Stromal cell of bone marrow (primary cell): Measurements from ENCODE around the gene SAV1.

ENCODE experiments used
- DNase-seq: peaks from one replicate; pipeline ENCODE4 v3.0.0-alpha.2; 2012; ENCODE audit warnings: low read depth

Gene SAV1

GRCh38 chr14:50607181-50607580 is 60.9 kb downstream of the SAV1 start:
- DNase-seq = peak; percentile 71

DNA sequence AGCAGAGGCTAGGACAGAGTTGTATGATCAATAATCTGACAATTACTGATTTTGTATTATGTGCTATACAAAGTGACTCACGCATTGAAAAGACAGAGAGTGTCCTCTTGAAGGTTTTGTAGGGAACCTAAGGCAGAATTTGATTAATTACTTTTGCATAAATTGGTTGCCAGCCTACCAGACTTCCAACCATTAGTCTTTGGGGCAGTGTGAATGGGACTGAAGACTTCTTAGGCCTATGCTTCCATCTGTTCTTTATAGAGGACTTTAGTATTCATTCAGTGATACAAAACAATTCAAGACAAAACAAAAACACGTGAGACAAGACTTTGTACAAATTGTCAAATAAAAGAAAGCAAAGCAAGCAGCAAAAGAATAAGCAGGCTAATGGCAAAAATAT is 61.6 kb downstream of the SAV1 start:
- DNase-seq = no peak

DNA sequence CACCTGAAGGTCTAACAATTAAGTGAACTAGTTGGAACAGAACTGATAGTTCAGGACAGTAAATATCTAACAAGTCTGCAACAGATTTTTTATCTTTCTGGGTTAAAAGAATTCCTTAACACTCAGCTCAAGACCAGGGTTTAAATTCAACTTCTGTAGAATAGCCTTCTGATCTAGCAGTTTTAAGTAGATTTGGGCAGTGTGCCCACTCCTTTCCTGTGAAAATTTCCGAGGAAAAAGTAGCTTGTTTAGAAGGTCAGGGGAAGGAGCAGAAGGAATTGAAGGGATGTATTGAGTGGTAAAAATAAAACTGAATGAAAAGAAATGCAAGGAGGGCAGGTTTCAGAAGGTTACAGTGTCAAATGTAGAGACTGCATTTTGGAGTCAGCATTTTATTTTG is 62.3 kb downstream of the SAV1 start:
- no peak for DNase-seq

DNA sequence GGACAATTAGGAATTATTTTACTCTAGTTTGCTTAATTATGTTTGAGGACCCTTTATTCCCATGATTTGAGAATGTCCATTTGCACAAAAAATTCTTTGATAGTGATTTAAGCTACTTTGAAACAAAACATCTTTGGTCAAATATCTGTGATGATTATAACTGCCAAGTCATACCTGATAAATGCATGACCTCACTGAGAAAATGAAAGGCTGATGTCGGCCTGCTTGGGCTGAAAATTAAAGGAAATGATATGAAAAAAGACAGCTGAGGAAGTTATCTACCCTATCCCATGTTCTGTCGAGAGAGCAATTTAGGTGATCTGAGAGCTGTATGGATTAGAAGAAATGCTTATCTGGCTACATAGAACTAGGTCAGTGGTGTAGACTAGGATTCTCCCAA is 64.5 kb downstream of the SAV1 start:
- no peak for DNase-seq

- no peak for DNase-seq
These were observed 66.1 kb downstream of the SAV1 start for GRCh38 chr14:50602035-50602434.

DNA sequence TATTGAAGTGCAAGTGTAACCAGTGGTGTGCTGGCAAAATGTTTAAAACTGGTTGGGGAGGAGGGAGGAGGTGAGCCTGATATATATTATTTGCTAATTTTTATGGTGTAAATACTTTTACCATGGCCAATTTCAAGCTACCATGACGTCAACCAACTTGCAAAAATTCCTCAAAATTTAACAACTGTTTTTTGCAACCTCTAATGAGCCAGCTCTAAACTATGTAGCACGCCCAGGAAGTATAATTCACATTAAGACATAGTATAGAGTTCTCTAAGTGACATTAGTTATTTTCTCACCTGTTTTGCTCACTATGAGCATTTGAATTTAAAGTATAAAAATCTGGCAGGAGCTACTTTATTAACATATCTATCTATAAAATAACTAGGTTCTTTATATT is 66.7 kb downstream of the SAV1 start:
- DNase-seq = no peak

GRCh38 chr14:50600849-50601248 is 67.3 kb downstream of the SAV1 start:
- DNase-seq = no peak

DNA sequence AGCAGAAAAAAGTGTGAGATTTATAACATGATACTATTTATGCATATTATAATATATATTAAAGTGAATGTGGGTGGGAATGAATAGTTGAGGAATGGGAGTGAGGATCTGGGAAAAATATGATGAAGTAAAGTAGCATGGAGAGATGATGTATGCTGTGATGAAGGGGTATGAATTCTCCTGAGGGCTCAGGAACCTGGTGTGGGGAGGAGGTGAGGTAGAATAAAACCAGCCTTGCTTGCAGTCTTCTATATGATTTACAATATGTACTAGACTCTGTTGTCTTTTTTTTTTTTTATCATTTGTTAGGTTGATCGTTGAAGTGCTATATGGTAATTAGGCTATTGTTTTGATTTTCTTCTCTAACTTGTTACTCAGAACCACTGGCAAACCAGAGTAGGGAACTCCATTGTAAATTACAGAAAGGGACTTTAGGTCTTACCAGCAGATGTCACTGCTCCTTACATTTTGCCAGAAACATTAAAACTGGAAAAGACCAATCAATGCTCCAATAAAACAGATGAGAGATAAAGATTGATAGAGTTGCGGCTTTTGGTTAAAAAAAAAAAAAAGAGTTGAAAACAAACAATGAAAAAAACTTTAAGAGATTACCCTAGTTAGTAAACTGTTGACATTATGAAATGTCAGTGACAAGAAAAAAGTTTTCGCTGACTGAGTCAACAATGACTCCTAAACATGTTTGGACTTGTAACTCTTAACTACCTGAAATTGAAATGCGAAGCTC is 68.2 kb downstream of the SAV1 start:
- DNase-seq = peak; percentile 27

DNA sequence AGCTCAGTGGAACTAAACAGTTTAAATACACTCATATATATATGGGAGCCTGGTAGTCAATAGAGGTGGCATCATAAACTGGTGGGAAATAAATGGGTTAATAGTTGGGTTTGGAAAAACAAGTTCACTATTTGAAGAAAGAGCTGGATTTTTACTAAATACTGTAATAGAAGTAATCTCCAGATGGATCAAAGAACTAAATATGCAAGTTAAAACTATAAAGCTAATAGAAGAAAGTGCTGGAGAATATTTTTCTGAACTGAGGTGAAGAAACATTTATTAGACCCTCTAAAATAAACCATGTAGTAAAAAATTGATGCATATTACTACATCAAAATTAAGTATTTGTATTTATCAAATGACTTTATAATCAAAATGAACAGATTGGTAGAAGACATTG is 69.3 kb downstream of the SAV1 start:
- DNase-seq = no peak

GRCh38 chr14:50594577-50595316 is 73.4 kb downstream of the SAV1 start:
- no peak for DNase-seq

DNA sequence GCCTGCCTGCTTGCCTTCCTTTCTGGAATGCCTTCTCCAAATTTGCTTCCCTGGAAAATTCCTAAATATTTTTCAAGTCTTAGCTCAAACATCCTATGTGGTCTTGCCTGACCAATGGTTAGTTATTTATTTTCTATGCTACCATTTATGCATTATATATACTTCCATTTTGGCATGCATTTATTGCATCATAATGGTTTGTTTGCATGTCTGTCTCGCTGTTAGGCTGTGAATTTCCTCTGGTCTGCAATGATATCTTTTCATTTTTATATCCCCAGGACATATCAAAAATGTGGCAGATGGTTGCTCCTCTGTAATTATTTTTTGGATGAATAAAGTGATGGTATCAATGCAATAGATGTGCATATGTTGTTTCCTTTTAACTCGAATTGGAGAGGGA is 77.6 kb downstream of the SAV1 start:
- DNase-seq = no peak
